Heart left ventricle (tissue), 16 donors: ENCODE data around the gene MUC2. TPM values are rescaled to one million over a fixed set of nuclear protein-coding genes. Genes with fewer than 3 reads are reported as not detected.

ENCODE experiments used
- ATAC-seq, 4 donors: fragments of 200-7000 bp; cut with Tn5 transposase; one replicate each; pipeline ENCODE4 v1.9.1; 2020 to 2022; ENCODE audit warnings: moderate library complexity in 4 of 4, mild to moderate bottlenecking in 3 of 4, moderate number of reproducible peaks in 1 of 4
- DNase-seq, 5 donors: peaks; one replicate each; pipeline ENCODE4 v3.0.0-alpha.2; 2020
- H3K27ac ChIP-seq, 12 donors: fragments of 200-600 bp; sonication (generic) in 4 of 12; one replicate each; pipeline versions ENCODE4 v1.5.0 to v1.8.0; 2016 to 2022; ENCODE audit warnings: mild to moderate bottlenecking in 2 of 12
- H3K27me3 ChIP-seq, 9 donors: fragments of 200-600 bp; sonication (generic) in 2 of 9; one replicate each; pipeline versions ENCODE4 v1.5.1 to v1.8.0; 2016 to 2022; ENCODE audit warnings: mild to moderate bottlenecking in 3 of 9
- H3K36me3 ChIP-seq, 9 donors: fragments of 200-600 bp; sonication (generic) in 2 of 9; one replicate each; pipeline versions ENCODE4 v1.5.0 to v1.8.0; 2018 to 2022; ENCODE audit warnings: mild to moderate bottlenecking in 2 of 9
- H3K4me1 ChIP-seq, 12 donors: fragments of 200-600 bp; sonication (generic) in 4 of 12; one replicate each; pipeline versions ENCODE4 v1.5.0 to v1.8.0; 2016 to 2022; ENCODE audit warnings: mild to moderate bottlenecking in 3 of 12
- H3K4me3 ChIP-seq, 12 donors: fragments of 200-600 bp; sonication (generic) in 4 of 12; one replicate each; pipeline versions ENCODE4 v1.5.0 to v1.8.0; 2017 to 2022; ENCODE audit warnings: mild to moderate bottlenecking in 9 of 12, moderate library complexity in 4 of 12
- H3K9me3 ChIP-seq, 12 donors: fragments of 200-600 bp; sonication (generic) in 4 of 12; one replicate each; pipeline versions ENCODE4 v1.5.0 to v1.8.0; 2016 to 2022; ENCODE audit warnings: mild to moderate bottlenecking in 1 of 12
- POLR2A ChIP-seq, 2 donors: fragments of 450-650 bp; IDR thresholded peaks; one replicate each; pipeline ENCODE4 v1.6.1; 2017; ENCODE audit warnings: antibody characterized with exemption in 2 of 2, mild to moderate bottlenecking in 2 of 2, moderate library complexity in 2 of 2
- WGBS, 4 donors: extraction: QIAGEN DNeasy Blood & Tissue Kit in 2 of 4; methylation state at CpG; one replicate each; pipeline versions ENCODE4 v1.1.5 to v1.1.7; 2013 to 2018; 5-methylcytosine and 5-hydroxymethylcytosine counted together
- intact Hi-C, 10 donors: fragments of 100-400 bp; cut with DNase I; formaldehyde crosslinking; loops; one replicate each; pipeline versions ENCODE4 v1.11.1 to v1.14.2; 2022
- polyA plus RNA-seq, 2 donors: library from polyadenylated mRNA; stranded (reverse); fragments of 200-250 nt; gene quantifications; one replicate each; pipeline ENCODE4 v1.2.3, GENCODE V29; 2013
- total RNA-seq, 9 donors: library from RNA; depleted of rRNA in 2 of 9; stranded (reverse); fragments of >200 nt in 2 of 9; fragmentation: NEBNext Ultra II Directional in 3 of 9; extraction: Animal tissue kit (Norgen Biotek cat#: 25700) in 3 of 9; gene quantifications; one replicate each; pipeline versions ENCODE4 v1.1.0 to v1.2.4, GENCODE V29; 2016 to 2023
- TF ChIP-seq, protein P1 (sequence below), 12 donors: fragments of 200-600 bp; sonication (generic) in 4 of 12; IDR thresholded peaks; one replicate each; pipeline versions ENCODE4 v1.5.0 to v1.8.0; 2018 to 2022; ENCODE audit warnings: antibody characterized with exemption in 12 of 12, mild to moderate bottlenecking in 5 of 12
- donor health status: ischemic (EF 13 %, LVEDD 7.1; RV severe dilation, severe dysfunction).
- donor health status: healthy with polysubstance abuse.
- donor health status: DM: no; HTN: yes; CAD: no.
- donor health status: DM: no; HTN: no; CAD: no.
- donor health status: ischemic (EF 25% LVEDD 6.9; RV normal size, moderate dysfunction).
- donor health status: ischemic (EF 25% LVEDD 5.7; RV mildly dilated, moderate dysfunction).
- donor health status: healthy.
- donor health status: DM: yes; HTN: yes; CAD: no.
- donor health status: ischemic (EF 35%, LVEDD 5.7; RV mildly dilated, moderate dysfunction).
- donor health status: nonischemic (EF 11% LVEDD 7.7; RV severe dilation, severe dysfunction).
- donor health status: DM: yes; HTN: yes; CAD: no.
- donor health status: PGD.
- donor health status: ischemic (EF 29% LVEDD 5.4; RV normal size, mild dysfunction).
- donor health status: nonischemic (EF 23%, LVEDD 6.1; RV moderate dilation, normal function).

The MUC2 gene
- total and polyA plus RNA-seq, 11 donors = 0.01 to 0.07 TPM; not detected in 9

GRCh38 chr11:1106387-1106786 lies 31.7 kb downstream of the MUC2 start:
- WGBS, 4 donors = 91 to 100% (median 96%) methylated on average over 1 of the region's 1 CpG
- no peak overlapping the region for H3K27ac ChIP-seq
- no peak overlapping the region for H3K4me3 ChIP-seq
- H3K36me3 ChIP-seq = no peaks in the 10 kb centered on the region
- no peaks in the 10 kb centered on the region for H3K9me3 ChIP-seq
- ATAC-seq = no peak
- peaks cover 0 to 13% (median 0%) of the 10 kb centered on the region in 9 donors for H3K27me3 ChIP-seq
- DNase-seq = no peak
- H3K4me1 ChIP-seq = no peaks in the 10 kb centered on the region
- intact Hi-C loops = no loop called here
- no peak for TF ChIP-seq POLR2A (IDR thresholded peaks at IDR 0.05)
- TF ChIP-seq, protein P1, sequence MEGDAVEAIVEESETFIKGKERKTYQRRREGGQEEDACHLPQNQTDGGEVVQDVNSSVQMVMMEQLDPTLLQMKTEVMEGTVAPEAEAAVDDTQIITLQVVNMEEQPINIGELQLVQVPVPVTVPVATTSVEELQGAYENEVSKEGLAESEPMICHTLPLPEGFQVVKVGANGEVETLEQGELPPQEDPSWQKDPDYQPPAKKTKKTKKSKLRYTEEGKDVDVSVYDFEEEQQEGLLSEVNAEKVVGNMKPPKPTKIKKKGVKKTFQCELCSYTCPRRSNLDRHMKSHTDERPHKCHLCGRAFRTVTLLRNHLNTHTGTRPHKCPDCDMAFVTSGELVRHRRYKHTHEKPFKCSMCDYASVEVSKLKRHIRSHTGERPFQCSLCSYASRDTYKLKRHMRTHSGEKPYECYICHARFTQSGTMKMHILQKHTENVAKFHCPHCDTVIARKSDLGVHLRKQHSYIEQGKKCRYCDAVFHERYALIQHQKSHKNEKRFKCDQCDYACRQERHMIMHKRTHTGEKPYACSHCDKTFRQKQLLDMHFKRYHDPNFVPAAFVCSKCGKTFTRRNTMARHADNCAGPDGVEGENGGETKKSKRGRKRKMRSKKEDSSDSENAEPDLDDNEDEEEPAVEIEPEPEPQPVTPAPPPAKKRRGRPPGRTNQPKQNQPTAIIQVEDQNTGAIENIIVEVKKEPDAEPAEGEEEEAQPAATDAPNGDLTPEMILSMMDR (IDR thresholded peaks at IDR 0.05) = no peak

DNA sequence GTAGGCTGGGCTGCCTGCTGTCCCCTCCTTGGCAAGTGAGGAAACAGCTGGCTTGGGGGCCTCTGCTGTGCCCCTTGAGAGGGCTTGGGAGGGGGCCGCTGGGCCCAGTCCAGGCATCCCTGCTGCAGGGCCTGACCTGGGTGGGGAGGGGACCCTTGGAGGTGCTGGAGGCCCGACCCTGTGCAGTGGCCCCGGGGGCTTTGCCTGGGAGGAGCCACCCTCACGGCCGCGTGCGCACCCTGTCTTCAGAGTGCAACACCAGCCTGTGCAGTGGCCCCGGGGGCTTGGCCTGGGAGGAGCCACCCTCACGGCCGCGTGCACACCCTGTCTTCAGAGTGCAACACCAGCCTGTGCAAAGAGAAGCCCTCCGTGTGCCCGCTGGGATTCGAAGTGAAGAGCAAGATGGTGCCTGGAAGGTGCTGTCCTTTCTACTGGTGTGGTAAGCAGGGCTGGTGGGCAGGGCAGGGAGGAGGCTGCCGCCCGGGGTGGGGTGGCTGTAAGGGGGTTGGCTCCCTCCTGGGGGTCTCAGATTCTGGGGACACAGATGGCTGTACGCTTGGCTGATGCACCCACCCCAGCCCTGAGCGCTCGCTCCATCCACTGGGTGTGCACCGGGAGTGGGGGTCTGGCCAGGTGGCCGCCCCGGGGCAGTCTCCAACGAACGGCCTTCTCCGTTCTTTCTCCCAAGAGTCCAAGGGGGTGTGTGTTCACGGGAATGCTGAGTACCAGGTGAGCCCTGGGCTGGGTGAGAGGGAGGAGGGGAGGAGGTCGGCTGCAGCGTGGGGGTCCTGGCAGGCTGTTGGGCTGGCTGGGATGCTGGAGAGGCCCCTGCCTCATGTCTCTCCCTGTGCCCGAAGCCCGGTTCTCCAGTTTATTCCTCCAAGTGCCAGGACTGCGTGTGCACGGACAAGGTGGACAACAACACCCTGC lies 32.9 kb downstream of the MUC2 start:
- Histone ChIP-seq H3K4me1 (no peaks in the 10 kb centered on the region), H3K9me3 (no peaks in the 10 kb centered on the region), H3K4me3 (no peak overlapping the region), H3K27me3 (peaks cover 0 to 15% (median 0%) of the 10 kb centered on the region in 9 donors), H3K27ac (no peak overlapping the region), H3K36me3 (no peaks in the 10 kb centered on the region)
- intact Hi-C loops = no loop called here
- peak in 2 of 5 donors; percentile 9 to 36 for DNase-seq
- no peak for TF ChIP-seq POLR2A (IDR thresholded peaks at IDR 0.05)
- TF ChIP-seq, protein P1 (IDR thresholded peaks at IDR 0.05) = no peak
- WGBS, 4 donors = 81 to 87% (median 85%) methylated on average over 24 to 32 of the region's 32 CpGs
- no peak for ATAC-seq

- DNase-seq = peak in 2 of 5 donors; percentile 16 to 40
- H3K27me3 ChIP-seq = peaks cover 0 to 16% (median 0%) of the 10 kb centered on the region in 9 donors
- TF ChIP-seq, protein P1 (IDR thresholded peaks at IDR 0.05) = no peak
- TF ChIP-seq POLR2A (IDR thresholded peaks at IDR 0.05) = no peak
- H3K36me3 ChIP-seq = no peaks in the 10 kb centered on the region
- ATAC-seq = no peak
- no peak overlapping the region for H3K27ac ChIP-seq
- no peak overlapping the region for H3K4me3 ChIP-seq
- H3K4me1 ChIP-seq = no peaks in the 10 kb centered on the region
- intact Hi-C loops = no loop called here
- 62 to 81% (median 79%) methylated on average over 20 to 29 of the region's 29 CpGs for WGBS, 4 donors
- no peaks in the 10 kb centered on the region for H3K9me3 ChIP-seq
Observed at GRCh38 chr11:1108246-1108900, 33.7 kb downstream of the MUC2 start.
